Measurements from ENCODE around the gene EHF.

DNA sequence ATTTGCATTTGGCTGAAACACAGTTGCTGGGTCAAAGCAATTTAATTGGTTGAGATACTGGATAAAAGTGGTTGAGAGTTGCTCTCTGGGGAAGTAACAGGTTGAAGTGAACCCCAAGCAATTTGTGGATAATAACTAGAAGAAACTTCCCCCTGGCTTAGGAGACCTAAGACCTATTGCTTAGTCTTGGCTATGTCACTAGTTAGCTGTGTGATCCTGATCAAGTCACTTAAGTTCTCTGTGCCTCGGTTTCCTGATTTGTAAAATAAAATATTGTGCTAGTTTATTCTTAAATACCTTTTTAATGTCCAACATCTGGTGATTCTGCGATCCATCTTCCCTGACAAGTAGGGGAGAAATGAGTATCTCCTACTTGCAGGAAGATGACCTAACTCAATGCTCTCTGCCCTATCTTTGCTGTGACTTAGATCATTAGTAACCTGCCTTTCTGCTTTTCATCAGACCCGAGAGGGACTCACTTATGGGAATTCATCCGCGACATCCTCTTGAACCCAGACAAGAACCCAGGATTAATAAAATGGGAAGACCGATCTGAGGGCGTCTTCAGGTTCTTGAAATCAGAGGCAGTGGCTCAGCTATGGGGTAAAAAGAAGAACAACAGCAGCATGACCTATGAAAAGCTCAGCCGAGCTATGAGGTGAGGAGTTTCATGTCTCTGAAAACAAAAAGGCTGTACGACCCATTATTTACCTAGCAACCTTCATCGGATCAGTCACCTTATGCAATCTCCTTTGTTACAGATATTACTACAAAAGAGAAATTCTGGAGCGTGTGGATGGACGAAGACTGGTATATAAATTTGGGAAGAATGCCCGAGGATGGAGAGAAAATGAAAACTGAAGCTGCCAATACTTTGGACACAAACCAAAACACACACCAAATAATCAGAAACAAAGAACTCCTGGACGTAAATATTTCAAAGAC is 37.5 kb downstream of the EHF start:
- no peak for TF ChIP-seq ZFX (IDR thresholded peaks at IDR 0.05; ENCODE audit: borderline replicate concordance)
- TF ChIP-seq, protein P1, sequence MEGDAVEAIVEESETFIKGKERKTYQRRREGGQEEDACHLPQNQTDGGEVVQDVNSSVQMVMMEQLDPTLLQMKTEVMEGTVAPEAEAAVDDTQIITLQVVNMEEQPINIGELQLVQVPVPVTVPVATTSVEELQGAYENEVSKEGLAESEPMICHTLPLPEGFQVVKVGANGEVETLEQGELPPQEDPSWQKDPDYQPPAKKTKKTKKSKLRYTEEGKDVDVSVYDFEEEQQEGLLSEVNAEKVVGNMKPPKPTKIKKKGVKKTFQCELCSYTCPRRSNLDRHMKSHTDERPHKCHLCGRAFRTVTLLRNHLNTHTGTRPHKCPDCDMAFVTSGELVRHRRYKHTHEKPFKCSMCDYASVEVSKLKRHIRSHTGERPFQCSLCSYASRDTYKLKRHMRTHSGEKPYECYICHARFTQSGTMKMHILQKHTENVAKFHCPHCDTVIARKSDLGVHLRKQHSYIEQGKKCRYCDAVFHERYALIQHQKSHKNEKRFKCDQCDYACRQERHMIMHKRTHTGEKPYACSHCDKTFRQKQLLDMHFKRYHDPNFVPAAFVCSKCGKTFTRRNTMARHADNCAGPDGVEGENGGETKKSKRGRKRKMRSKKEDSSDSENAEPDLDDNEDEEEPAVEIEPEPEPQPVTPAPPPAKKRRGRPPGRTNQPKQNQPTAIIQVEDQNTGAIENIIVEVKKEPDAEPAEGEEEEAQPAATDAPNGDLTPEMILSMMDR (IDR thresholded peaks at IDR 0.05) = no peak

All from 22Rv1 (cell line).